IMR-90 (cell line): ENCODE measurements around the gene ST6GALNAC3.

Experiments used
- BHLHE40 ChIP-seq: fragments of 150-350 bp; IDR thresholded peaks from 2 replicates; pipeline ENCODE4 v1.6.1; 2016; ENCODE audit warnings: mild to moderate bottlenecking, low read depth, low read length
- CEBPB ChIP-seq: IDR thresholded peaks from 2 replicates; pipeline ENCODE4 v1.6.1; 2012; ENCODE audit warnings: low read depth, low read length, improper control_type of control experiment
- CHD1 ChIP-seq: IDR thresholded peaks from 2 replicates; pipeline ENCODE4 v1.6.1; 2012; ENCODE audit warnings: low read depth, low read length, improper control_type of control experiment
- FOS ChIP-seq: fragments of 150-350 bp; IDR thresholded peaks from 2 replicates; pipeline ENCODE4 v1.6.1; 2016; ENCODE audit warnings: low read depth, low read length
- MAFK ChIP-seq: IDR thresholded peaks from 2 replicates; pipeline ENCODE4 v1.6.1; 2012; ENCODE audit warnings: low read depth, low read length, improper control_type of control experiment
- MXI1 ChIP-seq: IDR thresholded peaks from 2 replicates; pipeline ENCODE4 v1.6.1; 2012; ENCODE audit warnings: low read depth, mild to moderate bottlenecking, low read length, moderate library complexity, borderline replicate concordance
- POLR2A ChIP-seq: IDR thresholded peaks from 2 replicates; pipeline ENCODE4 v1.6.1; 2012; ENCODE audit warnings: mild to moderate bottlenecking, low read depth, low read length
- RCOR1 ChIP-seq: IDR thresholded peaks from 2 replicates; pipeline ENCODE4 v1.6.1; 2012; ENCODE audit warnings: mild to moderate bottlenecking, low read length, improper control_type of control experiment; ENCODE audit not compliant: insufficient replicate concordance
- SMC3 ChIP-seq: fragments of 150-350 bp; IDR thresholded peaks from 2 replicates; pipeline ENCODE4 v1.6.1; 2016; ENCODE audit warnings: low read depth, mild to moderate bottlenecking, antibody characterized with exemption, low read length, moderate library complexity
- TF ChIP-seq, protein P1 (sequence below): conservative IDR thresholded peaks from 2 replicates; pipeline ENCODE4 v1.5.1; 2012; ENCODE audit warnings: mild to moderate bottlenecking, low read depth, low read length, improper control_type of control experiment
- TF ChIP-seq, protein P2 (sequence below): fragments of 150-350 bp; IDR thresholded peaks from 2 replicates; pipeline ENCODE4 v1.6.1; 2017; ENCODE audit warnings: mild to moderate bottlenecking, antibody characterized with exemption, low read length, low read depth

DNA sequence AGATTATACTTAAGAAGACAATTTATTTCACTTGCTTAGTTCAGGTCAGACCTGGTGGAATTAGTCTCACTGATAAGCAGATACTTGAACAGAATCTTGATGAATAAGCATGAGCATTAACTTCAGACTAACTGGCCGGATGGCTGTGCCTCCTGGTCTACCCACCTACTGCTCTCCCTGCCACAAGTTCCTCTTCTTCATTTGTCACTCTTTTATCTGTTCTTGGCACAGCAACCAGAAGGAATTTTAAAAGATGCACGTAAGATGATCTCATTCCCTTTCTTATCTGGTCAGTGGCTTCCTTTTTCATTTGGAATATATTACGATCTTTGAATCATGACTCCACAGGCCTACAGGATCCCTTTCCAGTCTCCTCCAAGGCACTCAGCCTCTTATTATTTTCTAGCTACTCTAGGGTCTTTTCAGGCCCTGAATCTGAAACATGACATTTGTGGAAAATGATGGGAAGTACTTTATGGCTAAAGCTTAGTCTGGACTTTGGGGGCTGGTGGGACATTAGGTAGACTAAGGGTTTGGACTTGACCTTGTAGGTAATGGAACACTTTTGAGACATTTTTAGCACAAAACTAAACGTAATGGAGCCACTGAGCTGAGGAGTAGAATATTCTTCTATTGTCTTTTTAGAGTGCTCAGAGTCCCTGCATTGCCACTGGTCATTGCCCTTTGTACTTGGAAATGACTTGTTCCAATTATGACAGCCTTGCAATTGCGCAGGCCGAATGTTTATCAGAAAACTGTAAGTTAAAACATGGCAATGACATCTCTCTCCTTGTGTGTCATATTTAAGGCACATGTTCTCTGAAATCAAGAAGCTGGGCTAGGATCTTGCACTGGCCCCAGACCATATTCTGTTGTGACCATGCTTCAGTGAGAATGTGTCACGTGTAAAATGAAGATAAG lies 16.0 kb downstream of the ST6GALNAC3 start:
- TF ChIP-seq, protein P1, sequence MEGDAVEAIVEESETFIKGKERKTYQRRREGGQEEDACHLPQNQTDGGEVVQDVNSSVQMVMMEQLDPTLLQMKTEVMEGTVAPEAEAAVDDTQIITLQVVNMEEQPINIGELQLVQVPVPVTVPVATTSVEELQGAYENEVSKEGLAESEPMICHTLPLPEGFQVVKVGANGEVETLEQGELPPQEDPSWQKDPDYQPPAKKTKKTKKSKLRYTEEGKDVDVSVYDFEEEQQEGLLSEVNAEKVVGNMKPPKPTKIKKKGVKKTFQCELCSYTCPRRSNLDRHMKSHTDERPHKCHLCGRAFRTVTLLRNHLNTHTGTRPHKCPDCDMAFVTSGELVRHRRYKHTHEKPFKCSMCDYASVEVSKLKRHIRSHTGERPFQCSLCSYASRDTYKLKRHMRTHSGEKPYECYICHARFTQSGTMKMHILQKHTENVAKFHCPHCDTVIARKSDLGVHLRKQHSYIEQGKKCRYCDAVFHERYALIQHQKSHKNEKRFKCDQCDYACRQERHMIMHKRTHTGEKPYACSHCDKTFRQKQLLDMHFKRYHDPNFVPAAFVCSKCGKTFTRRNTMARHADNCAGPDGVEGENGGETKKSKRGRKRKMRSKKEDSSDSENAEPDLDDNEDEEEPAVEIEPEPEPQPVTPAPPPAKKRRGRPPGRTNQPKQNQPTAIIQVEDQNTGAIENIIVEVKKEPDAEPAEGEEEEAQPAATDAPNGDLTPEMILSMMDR, result no peak
- TF ChIP-seq RCOR1 (no peak), POLR2A (no peak), CEBPB (no peak), MXI1 (no peak), MAFK (no peak), BHLHE40 (no peak), SMC3 (no peak), CHD1 (no peak), FOS (no peak)
- TF ChIP-seq, protein P2, sequence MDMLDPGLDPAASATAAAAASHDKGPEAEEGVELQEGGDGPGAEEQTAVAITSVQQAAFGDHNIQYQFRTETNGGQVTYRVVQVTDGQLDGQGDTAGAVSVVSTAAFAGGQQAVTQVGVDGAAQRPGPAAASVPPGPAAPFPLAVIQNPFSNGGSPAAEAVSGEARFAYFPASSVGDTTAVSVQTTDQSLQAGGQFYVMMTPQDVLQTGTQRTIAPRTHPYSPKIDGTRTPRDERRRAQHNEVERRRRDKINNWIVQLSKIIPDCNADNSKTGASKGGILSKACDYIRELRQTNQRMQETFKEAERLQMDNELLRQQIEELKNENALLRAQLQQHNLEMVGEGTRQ, result no peak
